HCT116 (cell line): ENCODE data around the gene PRKN.

ENCODE experiments used
- EZH2phosphoT487 ChIP-seq: fragments of 200-600 bp; IDR thresholded peaks from 2 replicates; pipeline ENCODE4 v1.6.1; 2018; ENCODE audit warnings: antibody characterized with exemption, borderline replicate concordance
- POLR2A ChIP-seq: IDR thresholded peaks from 2 replicates; pipeline ENCODE4 v1.7.0; 2011; ENCODE audit warnings: borderline replicate concordance; ENCODE audit not compliant: insufficient read depth, insufficient read length; ENCODE audit errors: extremely low read depth
- POLR2AphosphoS5 ChIP-seq: IDR thresholded peaks from 2 replicates; pipeline ENCODE4 v1.6.1; 2011; ENCODE audit warnings: mild to moderate bottlenecking, low read depth, low read length, moderate library complexity
- SRF ChIP-seq: IDR thresholded peaks from 2 replicates; pipeline ENCODE4 v1.6.1; 2012; ENCODE audit warnings: low read depth
- TCF7L2 ChIP-seq: IDR thresholded peaks from 2 replicates; pipeline ENCODE4 v1.7.0; 2011; ENCODE audit warnings: borderline replicate concordance, inconsistent platforms; ENCODE audit not compliant: insufficient read depth, insufficient read length; ENCODE audit errors: extremely low read depth
- TF ChIP-seq, protein P1 (sequence below), 3 experiments: fragments of 200-600 bp in 1 of 3; sonication (generic) in 1 of 3; IDR thresholded peaks in 2 of 3; conservative IDR thresholded peaks in 1 of 3; 2 replicates each; pipeline ENCODE4 v1.5.1; 2012 to 2017; ENCODE audit warnings: low read depth in 2 of 3, low read length in 2 of 3, antibody characterized with exemption in 1 of 3, borderline replicate concordance in 1 of 3, control low read depth in 1 of 3, mild to moderate bottlenecking in 1 of 3, mixed read lengths in 1 of 3, mixed run types in 1 of 3, moderate library complexity in 1 of 3; ENCODE audit not compliant: insufficient read depth in 1 of 3

DNA sequence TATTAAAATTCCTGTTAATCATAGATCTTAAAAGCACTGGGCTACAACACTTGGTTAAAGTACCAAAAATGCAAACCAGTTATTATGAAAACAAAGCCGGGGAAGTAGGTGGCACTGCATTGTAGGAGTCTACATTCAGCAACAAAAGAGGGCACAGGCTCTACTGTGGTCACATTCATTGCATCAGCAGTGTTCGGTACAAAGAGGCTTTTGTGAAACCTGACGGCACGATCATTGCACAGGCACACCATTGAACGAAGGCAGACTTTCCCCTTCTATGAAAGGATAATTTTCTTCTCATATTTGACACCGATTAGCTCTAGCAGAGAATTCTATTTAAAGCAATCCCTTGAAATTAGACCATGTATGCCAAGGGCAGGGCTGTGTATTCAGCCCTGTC, 1409.1 kb downstream of the PRKN start:
- TF ChIP-seq POLR2A, result no peak
- no peak for TF ChIP-seq TCF7L2
- TF ChIP-seq SRF, result no peak
- TF ChIP-seq, protein P1, sequence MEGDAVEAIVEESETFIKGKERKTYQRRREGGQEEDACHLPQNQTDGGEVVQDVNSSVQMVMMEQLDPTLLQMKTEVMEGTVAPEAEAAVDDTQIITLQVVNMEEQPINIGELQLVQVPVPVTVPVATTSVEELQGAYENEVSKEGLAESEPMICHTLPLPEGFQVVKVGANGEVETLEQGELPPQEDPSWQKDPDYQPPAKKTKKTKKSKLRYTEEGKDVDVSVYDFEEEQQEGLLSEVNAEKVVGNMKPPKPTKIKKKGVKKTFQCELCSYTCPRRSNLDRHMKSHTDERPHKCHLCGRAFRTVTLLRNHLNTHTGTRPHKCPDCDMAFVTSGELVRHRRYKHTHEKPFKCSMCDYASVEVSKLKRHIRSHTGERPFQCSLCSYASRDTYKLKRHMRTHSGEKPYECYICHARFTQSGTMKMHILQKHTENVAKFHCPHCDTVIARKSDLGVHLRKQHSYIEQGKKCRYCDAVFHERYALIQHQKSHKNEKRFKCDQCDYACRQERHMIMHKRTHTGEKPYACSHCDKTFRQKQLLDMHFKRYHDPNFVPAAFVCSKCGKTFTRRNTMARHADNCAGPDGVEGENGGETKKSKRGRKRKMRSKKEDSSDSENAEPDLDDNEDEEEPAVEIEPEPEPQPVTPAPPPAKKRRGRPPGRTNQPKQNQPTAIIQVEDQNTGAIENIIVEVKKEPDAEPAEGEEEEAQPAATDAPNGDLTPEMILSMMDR (IDR thresholded peaks at IDR 0.05 in 2 of 3, conservative IDR thresholded peaks at IDR 0.05 in 1 of 3; ENCODE audit: borderline replicate concordance in 1 of 3, insufficient read depth in 1 of 3, low read depth in 2 of 3, low read length in 2 of 3), result no peak
- no peak for TF ChIP-seq POLR2AphosphoS5
- TF ChIP-seq EZH2phosphoT487, result no peak
